ENCODE results near the gene TMEM127. TPM values are rescaled to one million over a fixed set of nuclear protein-coding genes. Genes with fewer than 3 reads are reported as not detected.

Gene TMEM127
- total RNA-seq, 2 donors from 2014 or later = 27.0 to 28.3 TPM

GRCh38 chr2:96267159-96267971 is 1.6 kb upstream of the TMEM127 start:
- H3K4me1 ChIP-seq (ENCODE audit: control insufficient read depth, insufficient read depth, low read length) = peaks cover 5% of the 10 kb centered on the region
- H3K4me1 Mint-ChIP-seq = peaks cover 12% of the 10 kb centered on the region
- H3K36me3 ChIP-seq (ENCODE audit: control insufficient read depth, insufficient read depth, low read length) = peaks cover 50% of the 10 kb centered on the region
- peaks cover 33% of the 10 kb centered on the region for H3K36me3 Mint-ChIP-seq (ENCODE audit: low read depth)
- H3K9me3 ChIP-seq (ENCODE audit: control insufficient read depth, low read length) = no peaks in the 10 kb centered on the region
- 76 to 77% methylated on average over 8 to 12 of the region's 12 CpGs for WGBS, 2 experiments (ENCODE audit: insufficient coverage in 1 of 2, insufficient read length in 1 of 2)
- H3K9me3 Mint-ChIP-seq = no peaks in the 10 kb centered on the region
- H3K9ac ChIP-seq (ENCODE audit: extremely low read depth, low read length, poor library complexity, severe bottlenecking) = peak overlapping the region; percentile 86
- DNase-seq = peak; percentile 86
- no peaks in the 10 kb centered on the region for H3K27me3 Mint-ChIP-seq (ENCODE audit: insufficient read depth)
- peak overlapping the region; percentile 52 for H3K27ac Mint-ChIP-seq
- H3K27me3 ChIP-seq (ENCODE audit: control insufficient read depth, insufficient read depth, low read length, poor library complexity, severe bottlenecking) = no peaks in the 10 kb centered on the region
- peak; percentile 68 for TF ChIP-seq CTCF (conservative IDR thresholded peaks at IDR 0.05)
- H3K4me3 ChIP-seq (ENCODE audit: low read length) = peak overlapping the region; percentile 100
- H3K27ac ChIP-seq (ENCODE audit: low read depth, low read length) = no peak overlapping the region
- peak overlapping the region; percentile 88 for H3K4me3 Mint-ChIP-seq

DNA sequence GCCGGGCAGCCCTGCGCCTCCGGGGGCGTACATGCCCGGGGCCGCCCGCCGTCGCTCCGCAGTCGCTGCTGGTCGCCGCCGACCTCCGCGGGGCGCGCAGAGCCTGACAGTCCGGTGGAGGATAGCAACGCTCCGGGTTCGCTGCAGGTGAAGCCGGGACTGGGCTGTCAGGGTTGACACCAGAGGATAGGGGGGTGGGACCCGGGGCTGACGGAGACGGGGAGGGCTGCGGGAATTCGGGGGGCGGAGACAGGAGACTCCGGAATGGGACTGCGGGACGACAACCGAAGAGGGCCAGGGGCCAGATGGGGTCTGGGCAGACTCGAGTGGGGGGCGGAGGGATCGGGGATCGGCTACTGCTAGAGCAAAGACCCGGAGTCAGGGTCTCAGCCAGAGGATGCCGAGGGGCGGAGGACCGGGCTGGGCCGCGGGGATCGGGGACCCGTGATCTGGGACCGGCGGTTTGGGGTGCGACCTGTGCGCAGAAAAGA is 403 bp downstream of the TMEM127 start:
- H3K27ac ChIP-seq (ENCODE audit: low read depth, low read length) = peak overlapping the region; percentile 68

More for the DNA sequence above, 403 bp downstream of the TMEM127 start:
- Histone ChIP-seq H3K4me1 (ENCODE audit: control insufficient read depth, insufficient read depth, low read length) (peaks cover 5% of the 10 kb centered on the region), H3K9ac (ENCODE audit: extremely low read depth, low read length, poor library complexity, severe bottlenecking) (peak overlapping the region; percentile 68), H3K36me3 (ENCODE audit: control insufficient read depth, insufficient read depth, low read length) (peaks cover 33% of the 10 kb centered on the region), H3K9me3 (ENCODE audit: control insufficient read depth, low read length) (no peaks in the 10 kb centered on the region), H3K4me3 (ENCODE audit: low read length) (peak overlapping the region; percentile 100), H3K27me3 (ENCODE audit: control insufficient read depth, insufficient read depth, low read length, poor library complexity, severe bottlenecking) (no peaks in the 10 kb centered on the region)
- Mint-ChIP-seq H3K27ac (peak overlapping the region; percentile 52), H3K4me3 (peak overlapping the region; percentile 88), H3K9me3 (no peaks in the 10 kb centered on the region), H3K27me3 (ENCODE audit: insufficient read depth) (no peaks in the 10 kb centered on the region), H3K4me1 (peaks cover 19% of the 10 kb centered on the region), H3K36me3 (ENCODE audit: low read depth) (peaks cover 26% of the 10 kb centered on the region)
- no peak for TF ChIP-seq CTCF (conservative IDR thresholded peaks at IDR 0.05)
- 0% methylated on average over 28 to 49 of the region's 49 CpGs for WGBS, 2 experiments (ENCODE audit: insufficient coverage in 1 of 2, insufficient read length in 1 of 2)
- peak; percentile 85 for DNase-seq

Data from endodermal cell (in vitro differentiated cells).